ENCODE measurements around the gene AP1M2. TPM values are rescaled to one million over a fixed set of nuclear protein-coding genes. Genes with fewer than 3 reads are reported as not detected.
A peak's percentile ranks its signal among the peaks of the same experiment; 100 is the strongest.
"Not testable (repeated sequence)": the region's sequence is repeated elsewhere in the genome, so short reads cannot be mapped to it uniquely, and the experiment has no call there.

Gene AP1M2
- total and polyA plus RNA-seq, 2 donors from 2014 or later: 74.1 to 232 TPM

DNA sequence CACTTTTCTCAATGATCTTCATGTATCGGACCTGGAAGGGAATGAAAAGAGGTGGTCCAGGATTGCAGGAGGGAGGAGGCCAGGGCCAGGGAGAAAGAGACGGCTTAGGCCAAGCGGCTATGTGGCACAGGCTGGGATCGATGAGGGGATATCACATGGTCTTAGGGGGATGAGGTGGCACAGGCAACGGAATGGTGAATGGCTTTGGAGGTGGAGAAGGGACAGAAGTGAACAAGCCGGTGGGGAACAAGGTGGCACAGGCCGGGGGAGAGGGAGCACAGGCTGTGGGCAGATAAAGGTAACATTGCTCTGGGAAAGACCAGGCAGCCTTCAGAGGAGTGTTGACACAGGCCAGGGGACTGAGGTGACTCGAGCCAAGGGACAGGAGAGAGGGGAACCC is 12.7 kb downstream of the AP1M2 start:
- Histone ChIP-seq H3K27ac (ENCODE audit: low read depth in 2 of 2, low read length in 2 of 2) (no peak overlapping the region), H3K9me3 (ENCODE audit: control insufficient read depth in 2 of 3, insufficient read depth in 1 of 3, low read length in 3 of 3) (no peaks in the 10 kb centered on the region), H3K27me3 (ENCODE audit: control insufficient read depth, insufficient read depth, low read length) (no peaks in the 10 kb centered on the region), H3K36me3 (ENCODE audit: control insufficient read depth in 2 of 3, insufficient read depth in 3 of 3, low read length in 3 of 3) (peaks cover 0 to 2% (median 0%) of the 10 kb centered on the region in 3 donors), H3K4me3 (ENCODE audit: low read length in 3 of 3) (no peak overlapping the region), H3K4me1 (ENCODE audit: control insufficient read depth in 2 of 3, insufficient read depth in 2 of 3, low read depth in 1 of 3, low read length in 3 of 3) (peaks cover 0 to 1% (median 0%) of the 10 kb centered on the region in 3 donors), H3K9ac (ENCODE audit: low read length in 3 of 3) (no peak overlapping the region)
- TF ChIP-seq CTCF (IDR thresholded peaks at IDR 0.05; ENCODE audit: borderline replicate concordance, extremely low read depth, insufficient read depth): no peak
- DNase-seq: no peak
- intact Hi-C loops (cut with DNase I): no loop called here
- FAIRE-seq: no peak

DNA sequence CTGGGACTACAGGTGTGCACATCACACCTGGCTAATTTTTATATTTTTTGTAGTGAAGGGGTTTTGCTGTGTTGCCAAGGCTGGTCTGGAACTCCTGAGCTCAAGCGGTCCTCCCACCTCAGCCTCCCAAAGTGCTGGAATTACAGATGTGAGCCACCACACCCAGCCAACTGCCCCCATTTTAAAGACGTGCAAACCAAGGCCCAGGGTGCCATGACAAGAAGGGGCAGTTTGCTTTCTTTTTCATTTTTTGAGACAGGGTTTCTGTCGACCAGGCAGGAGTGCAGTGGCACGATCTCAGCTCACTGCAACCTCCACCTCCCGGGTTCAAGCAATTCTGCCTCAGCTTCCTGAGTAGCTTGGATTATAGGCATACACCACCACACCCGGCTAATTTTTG is 13.3 kb downstream of the AP1M2 start:
- H3K4me1 ChIP-seq (ENCODE audit: control insufficient read depth in 2 of 3, insufficient read depth in 2 of 3, low read depth in 1 of 3, low read length in 3 of 3); H3K4me3 ChIP-seq (ENCODE audit: low read length in 3 of 3); FAIRE-seq; H3K9me3 ChIP-seq (ENCODE audit: control insufficient read depth in 2 of 3, insufficient read depth in 1 of 3, low read length in 3 of 3); DNase-seq; H3K36me3 ChIP-seq (ENCODE audit: control insufficient read depth in 2 of 3, insufficient read depth in 3 of 3, low read length in 3 of 3); H3K27me3 ChIP-seq (ENCODE audit: control insufficient read depth, insufficient read depth, low read length); intact Hi-C loops (cut with DNase I); H3K9ac ChIP-seq (ENCODE audit: low read length in 3 of 3); H3K27ac ChIP-seq (ENCODE audit: low read depth in 2 of 2, low read length in 2 of 2): not testable (repeated sequence)

- Histone ChIP-seq H3K4me1 (ENCODE audit: control insufficient read depth in 2 of 3, insufficient read depth in 2 of 3, low read depth in 1 of 3, low read length in 3 of 3) (peaks cover 0 to 18% (median 14%) of the 10 kb centered on the region in 3 donors), H3K27me3 (ENCODE audit: control insufficient read depth, insufficient read depth, low read length) (no peaks in the 10 kb centered on the region), H3K36me3 (ENCODE audit: control insufficient read depth in 2 of 3, insufficient read depth in 3 of 3, low read length in 3 of 3) (no peaks in the 10 kb centered on the region), H3K4me3 (ENCODE audit: low read length in 3 of 3) (peak within 1 kb of the TSS; percentile 59 to 63 (median 60)), H3K9me3 (ENCODE audit: control insufficient read depth in 2 of 3, insufficient read depth in 1 of 3, low read length in 3 of 3) (no peaks in the 10 kb centered on the region), H3K27ac (ENCODE audit: low read depth in 2 of 2, low read length in 2 of 2) (peak within 1 kb of the TSS in 1 of 2 donors; percentile 69), H3K9ac (ENCODE audit: low read length in 3 of 3) (peak within 1 kb of the TSS in 2 of 3 donors; percentile 29 to 32)
- peak; percentile 100 for DNase-seq
- peak; percentile 38 for TF ChIP-seq CTCF (IDR thresholded peaks at IDR 0.05; ENCODE audit: borderline replicate concordance, extremely low read depth, insufficient read depth)
- peak; percentile 96 for FAIRE-seq
- intact Hi-C loops (cut with DNase I): no loop called here
Observed at GRCh38 chr19:10568826-10569651, 18.1 kb downstream of the AP1M2 start, which contains the start of gene CDKN2D. Gene CDKN2D (minus strand): TSS chr19:10568979. CDS start chr19:10568653, 326 bp downstream.

GRCh38 chr19:10568062-10568825 is 18.9 kb downstream of the AP1M2 start:
- no peaks in the 10 kb centered on the region for H3K27me3 ChIP-seq (ENCODE audit: control insufficient read depth, insufficient read depth, low read length)
- TF ChIP-seq CTCF (IDR thresholded peaks at IDR 0.05; ENCODE audit: borderline replicate concordance, extremely low read depth, insufficient read depth): no peak
- peaks cover 0 to 18% (median 14%) of the 10 kb centered on the region in 3 donors for H3K4me1 ChIP-seq (ENCODE audit: control insufficient read depth in 2 of 3, insufficient read depth in 2 of 3, low read depth in 1 of 3, low read length in 3 of 3)
- FAIRE-seq (no peak), DNase-seq (peak in 1 of 5 donors; percentile 91)
- H3K9me3 ChIP-seq (ENCODE audit: control insufficient read depth in 2 of 3, insufficient read depth in 1 of 3, low read length in 3 of 3): no peaks in the 10 kb centered on the region
- H3K27ac ChIP-seq (ENCODE audit: low read depth in 2 of 2, low read length in 2 of 2): peak overlapping the region in 1 of 2 donors; percentile 69
- H3K4me3 ChIP-seq (ENCODE audit: low read length in 3 of 3): peak overlapping the region; percentile 47 to 63 (median 59)
- no peaks in the 10 kb centered on the region for H3K36me3 ChIP-seq (ENCODE audit: control insufficient read depth in 2 of 3, insufficient read depth in 3 of 3, low read length in 3 of 3)
- H3K9ac ChIP-seq (ENCODE audit: low read length in 3 of 3): peak overlapping the region in 2 of 3 donors; percentile 22 to 32
- intact Hi-C loops (cut with DNase I): no loop called here
